Measurements from ENCODE around the gene SP6.

Gene SP6

GRCh38 chr17:47879028-47879585, 28.1 kb upstream of the SP6 start:
- DNase-seq: no peak

- DNase-seq: no peak
Observed at GRCh38 chr17:47878203-47879027, 27.5 kb upstream of the SP6 start.

GRCh38 chr17:47877368-47878034, 26.5 kb upstream of the SP6 start:
- no peak for DNase-seq

GRCh38 chr17:47875011-47875985, 24.3 kb upstream of the SP6 start:
- no peak for DNase-seq

GRCh38 chr17:47873200-47874090, 22.5 kb upstream of the SP6 start:
- no peak for DNase-seq

- no peak for DNase-seq
Observed at GRCh38 chr17:47872651-47873161, 21.7 kb upstream of the SP6 start.

GRCh38 chr17:47872019-47872650, 21.2 kb upstream of the SP6 start:
- DNase-seq: no peak

GRCh38 chr17:47871048-47871447, 20.1 kb upstream of the SP6 start:
- DNase-seq: no peak

- DNase-seq: no peak
Observed at GRCh38 chr17:47870056-47870455, 19.1 kb upstream of the SP6 start.

- no peak for DNase-seq
Observed at GRCh38 chr17:47869114-47869513, 18.2 kb upstream of the SP6 start.

GRCh38 chr17:47867813-47868533, 17.0 kb upstream of the SP6 start:
- DNase-seq: no peak

GRCh38 chr17:47866941-47867340, 16.0 kb upstream of the SP6 start:
- DNase-seq: no peak

GRCh38 chr17:47864791-47865216, 13.8 kb upstream of the SP6 start:
- peak; percentile 10 for DNase-seq

- DNase-seq: no peak
Observed at GRCh38 chr17:47862621-47863440, 11.9 kb upstream of the SP6 start.

GRCh38 chr17:47860386-47860785, 9.4 kb upstream of the SP6 start:
- DNase-seq: no peak

- DNase-seq: no peak
Observed at GRCh38 chr17:47857551-47858455, 6.8 kb upstream of the SP6 start.

- no peak for DNase-seq
Observed at GRCh38 chr17:47856830-47857229, 5.9 kb upstream of the SP6 start.

GRCh38 chr17:47855737-47856136, 4.8 kb upstream of the SP6 start:
- no peak for DNase-seq

Data from NCI-H1105 treated with DMSO at 0.1 percent for 48 hours (cell line).